ENCODE data around the gene DMRT3.
A peak's percentile ranks its signal among the peaks of the same experiment; 100 is the strongest.
"Not testable (repeated sequence)": the region's sequence is repeated elsewhere in the genome, so short reads cannot be mapped to it uniquely, and the experiment has no call there.

Gene DMRT3

GRCh38 chr9:971901-972500, 4.5 kb upstream of the DMRT3 start:
- DNase-seq: no peak

- no peak for DNase-seq
Observed at GRCh38 chr9:972501-973294, 3.8 kb upstream of the DMRT3 start.

GRCh38 chr9:973295-973834, 3.1 kb upstream of the DMRT3 start:
- no peak for DNase-seq

GRCh38 chr9:974031-974995, 2.1 kb upstream of the DMRT3 start:
- DNase-seq: no peak

GRCh38 chr9:974996-975739, 1.3 kb upstream of the DMRT3 start:
- no peak for DNase-seq

GRCh38 chr9:975740-976257, 656 bp upstream of the DMRT3 start:
- no peak for DNase-seq

GRCh38 chr9:976943-977837, 735 bp downstream of the DMRT3 start:
- peak; percentile 72 for DNase-seq

- no peak for DNase-seq
Observed at GRCh38 chr9:977838-978830, 1.7 kb downstream of the DMRT3 start.

GRCh38 chr9:979983-980382, 3.5 kb downstream of the DMRT3 start:
- no peak for DNase-seq

- DNase-seq: no peak
Observed at GRCh38 chr9:980640-981039, 4.2 kb downstream of the DMRT3 start.

- DNase-seq: no peak
Observed at GRCh38 chr9:981491-981898, 5.0 kb downstream of the DMRT3 start.

GRCh38 chr9:982394-983230, 6.2 kb downstream of the DMRT3 start:
- DNase-seq: no peak

- DNase-seq: no peak
Observed at GRCh38 chr9:994005-994404, 17.6 kb downstream of the DMRT3 start.

GRCh38 chr9:995192-995591, 18.7 kb downstream of the DMRT3 start:
- no peak for DNase-seq

GRCh38 chr9:995781-996180, 19.3 kb downstream of the DMRT3 start:
- DNase-seq: no peak

- DNase-seq: not testable (repeated sequence)
Observed at GRCh38 chr9:998299-999110, 22.1 kb downstream of the DMRT3 start.

- peak; percentile 16 for DNase-seq
Observed at GRCh38 chr9:1001838-1002237, 25.4 kb downstream of the DMRT3 start.

- no peak for DNase-seq
Observed at GRCh38 chr9:1002678-1003077, 26.2 kb downstream of the DMRT3 start.
